Kidney (tissue), 14 donors: ENCODE data around the gene CAPN13. TPM values are rescaled to one million over a fixed set of nuclear protein-coding genes. Genes with fewer than 3 reads are reported as not detected.

ENCODE experiments used
- DNase-seq, 5 donors: peaks; one replicate each; pipeline ENCODE4 v3.0.0-alpha.2; 2013 to 2020
- FAIRE-seq: peaks from 2 replicates; lab custom pipeline; 2012; peaks lifted over from hg19 to GRCh38; lab: Jason Lieb, UNC
- H3K27ac ChIP-seq, 2 donors: one replicate each; pipeline ENCODE4 v1.7.0; 2013; ENCODE audit warnings: low read depth in 2 of 2, low read length in 2 of 2, inconsistent platforms in 1 of 2
- H3K27me3 ChIP-seq: one replicate; pipeline ENCODE4 v1.7.1; 2013; ENCODE audit warnings: low read length, inconsistent platforms; ENCODE audit not compliant: control insufficient read depth, insufficient read depth
- H3K36me3 ChIP-seq, 3 donors: one replicate each; pipeline versions ENCODE4 v1.7.0 to v1.7.1; 2013; ENCODE audit warnings: low read length in 3 of 3, control low read depth in 1 of 3, inconsistent platforms in 1 of 3; ENCODE audit not compliant: insufficient read depth in 3 of 3, control insufficient read depth in 2 of 3
- H3K4me1 ChIP-seq, 3 donors: one replicate each; pipeline versions ENCODE4 v1.7.0 to v1.7.1; 2013; ENCODE audit warnings: low read length in 3 of 3, inconsistent platforms in 1 of 3, low read depth in 1 of 3; ENCODE audit not compliant: control insufficient read depth in 2 of 3, insufficient read depth in 2 of 3
- H3K4me3 ChIP-seq, 3 donors: one replicate each; pipeline versions ENCODE4 v1.7.0 to v1.8.1; 2013; ENCODE audit warnings: low read length in 3 of 3, control low read depth in 1 of 3, inconsistent platforms in 1 of 3
- H3K9ac ChIP-seq, 3 donors: one replicate each; pipeline versions ENCODE4 v1.7.0 to v1.7.1; 2013; ENCODE audit warnings: low read length in 3 of 3, control low read depth in 1 of 3, inconsistent platforms in 1 of 3
- H3K9me3 ChIP-seq, 3 donors: one replicate each; pipeline versions ENCODE4 v1.7.0 to v1.7.1; 2013; ENCODE audit warnings: low read length in 3 of 3, control low read depth in 1 of 3, inconsistent platforms in 1 of 3; ENCODE audit not compliant: control insufficient read depth in 2 of 3, insufficient read depth in 1 of 3
- CTCF ChIP-seq: IDR thresholded peaks from 3 replicates; pipeline ENCODE4 v1.5.1; 2012; ENCODE audit warnings: mild to moderate bottlenecking, moderate library complexity, borderline replicate concordance; ENCODE audit not compliant: insufficient read depth; ENCODE audit errors: extremely low read depth
- intact Hi-C: fragments of 100-400 bp; cut with DNase I; formaldehyde crosslinking; loops from one replicate; pipeline ENCODE4 v1.11.1; 2022
- polyA plus RNA-seq: library from polyadenylated mRNA; stranded (reverse); fragments of 350-450 nt; fragmentation: Illumina TruSeq; extraction: RNeasy Lipid Tissue Mini Kit (QIAGEN cat#74804); gene quantifications from one replicate; pipeline ENCODE4 v1.2.3, GENCODE V29; 2014; ENCODE audit warnings: low read depth, low replicate concordance; ENCODE audit not compliant: insufficient read depth
- total RNA-seq: library from RNA; stranded (reverse); fragmentation: NEBNext Ultra II Directional; extraction: Animal tissue kit (Norgen Biotek cat#: 25700); gene quantifications from one replicate; pipeline ENCODE4 v1.2.1, GENCODE V29; 2021
- donor health status: control.
- donor health status: control.
- donor health status: control.
- donor health status: control.
- donor health status: control.
- donor health status: DM: yes; HTN: yes; CAD: no.
- donor health status: Normal renal cell carcinoma (clear cell type).

Gene CAPN13
- total and polyA plus RNA-seq, 2 donors from 2014 or later, result 3.4 to 9.2 TPM

GRCh38 chr2:30732876-30733275, 74.4 kb downstream of the CAPN13 start:
- no peaks in the 10 kb centered on the region for H3K27me3 ChIP-seq
- FAIRE-seq (no peak), DNase-seq (peak in 1 of 5 donors; percentile 42)
- H3K4me1 ChIP-seq, result no peaks in the 10 kb centered on the region
- H3K9me3 ChIP-seq, result no peaks in the 10 kb centered on the region
- no peaks in the 10 kb centered on the region for H3K36me3 ChIP-seq
- no peak overlapping the region for H3K27ac ChIP-seq
- intact Hi-C loops, result no loop called here
- H3K4me3 ChIP-seq, result no peak overlapping the region
- no peak for TF ChIP-seq CTCF
- no peak overlapping the region for H3K9ac ChIP-seq

- no peak for TF ChIP-seq CTCF
- Histone ChIP-seq H3K4me1 (no peaks in the 10 kb centered on the region), H3K27me3 (no peaks in the 10 kb centered on the region), H3K27ac (no peak overlapping the region), H3K36me3 (no peaks in the 10 kb centered on the region), H3K4me3 (no peak overlapping the region), H3K9me3 (no peaks in the 10 kb centered on the region), H3K9ac (no peak overlapping the region)
- FAIRE-seq, result no peak
- intact Hi-C loops, result no loop called here
- DNase-seq, result peak in 1 of 5 donors; percentile 40
These were observed 74.9 kb downstream of the CAPN13 start for GRCh38 chr2:30732376-30732775.

GRCh38 chr2:30731706-30732105, 75.5 kb downstream of the CAPN13 start:
- peak in 1 of 5 donors; percentile 40 for DNase-seq
- Histone ChIP-seq H3K27ac (no peak overlapping the region), H3K9ac (no peak overlapping the region), H3K27me3 (no peaks in the 10 kb centered on the region), H3K4me1 (no peaks in the 10 kb centered on the region), H3K36me3 (no peaks in the 10 kb centered on the region), H3K9me3 (no peaks in the 10 kb centered on the region), H3K4me3 (no peak overlapping the region)
- intact Hi-C loops, result no loop called here
- no peak for TF ChIP-seq CTCF
- FAIRE-seq, result no peak
